GM19397 (cell line): ENCODE measurements around the gene CDC42EP2.

Source experiments
- ATAC-seq: cut with Tn5 transposase; IDR thresholded peaks from one replicate; pipeline ENCODE4 v1.9.1; 2021; ENCODE audit warnings: mild to moderate bottlenecking, moderate library complexity; ENCODE audit not compliant: unreplicated experiment

CDC42EP2 gene

DNA sequence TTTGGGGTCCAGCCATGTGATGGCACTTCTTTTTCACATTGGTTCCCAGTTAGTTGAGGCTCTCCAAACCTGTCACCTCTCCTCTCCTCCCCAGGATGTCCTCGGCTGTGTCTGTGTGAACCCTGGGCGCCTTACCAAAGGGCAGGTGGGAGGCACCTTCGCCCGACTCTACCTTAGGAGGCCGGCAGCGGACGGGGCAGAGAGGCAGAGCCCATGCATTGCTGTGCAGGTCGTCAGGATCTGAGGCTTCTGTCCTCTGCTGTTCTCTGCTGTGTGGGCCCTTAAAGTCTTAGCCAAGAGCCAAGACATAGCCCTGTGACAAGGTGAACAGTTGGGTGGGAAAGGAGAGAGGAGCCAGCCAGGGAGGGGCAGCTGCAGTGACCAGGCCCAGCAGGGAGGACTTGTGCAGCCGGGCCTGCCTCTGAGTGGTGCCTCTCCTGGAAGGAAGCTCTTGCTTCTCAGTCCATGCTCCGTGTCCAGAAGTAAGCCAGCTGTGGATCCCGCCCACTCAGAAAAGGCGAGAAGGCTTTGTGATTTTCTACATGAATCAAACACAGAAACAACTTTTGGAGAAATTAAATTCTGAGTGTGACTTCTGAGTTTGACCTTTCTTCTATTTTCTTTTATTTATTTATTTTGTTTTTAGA lies 17.5 kb upstream of the CDC42EP2 start:
- ATAC-seq = no peak

GRCh38 chr11:65298131-65298535 lies 16.5 kb upstream of the CDC42EP2 start:
- ATAC-seq = no peak

GRCh38 chr11:65298655-65299179 lies 15.9 kb upstream of the CDC42EP2 start:
- ATAC-seq = no peak

DNA sequence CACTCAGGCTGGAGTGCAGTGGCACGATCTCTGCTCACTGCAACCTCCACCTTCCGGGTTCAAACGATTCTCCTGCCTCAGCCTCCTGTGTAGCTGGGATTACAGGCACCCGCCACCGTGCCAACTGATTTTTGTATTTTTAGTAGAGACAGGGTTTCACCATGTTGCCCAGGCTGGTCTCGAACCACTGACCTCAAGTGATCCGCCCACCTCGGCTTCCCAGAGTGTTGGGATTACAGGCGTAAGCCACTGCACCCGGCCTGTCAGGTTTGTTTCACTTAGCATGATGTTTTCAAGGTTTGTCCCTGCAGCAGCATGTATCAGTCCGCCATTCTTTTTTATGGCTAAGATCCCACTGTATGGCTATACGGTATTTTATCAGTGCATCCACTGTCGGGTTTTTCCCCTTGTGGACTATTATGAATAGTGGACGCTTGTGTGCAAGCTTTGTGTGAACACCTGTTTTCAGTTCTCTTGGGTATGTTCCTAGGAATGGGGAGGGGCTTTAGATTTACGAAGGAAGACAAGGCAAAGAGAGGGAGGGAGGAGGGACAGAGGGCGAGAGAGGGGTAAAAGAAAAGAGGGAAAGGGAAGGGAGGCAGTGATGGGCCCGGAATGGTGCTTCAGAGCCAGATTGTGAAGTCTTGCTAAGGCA lies 13.9 kb upstream of the CDC42EP2 start:
- ATAC-seq = no peak

DNA sequence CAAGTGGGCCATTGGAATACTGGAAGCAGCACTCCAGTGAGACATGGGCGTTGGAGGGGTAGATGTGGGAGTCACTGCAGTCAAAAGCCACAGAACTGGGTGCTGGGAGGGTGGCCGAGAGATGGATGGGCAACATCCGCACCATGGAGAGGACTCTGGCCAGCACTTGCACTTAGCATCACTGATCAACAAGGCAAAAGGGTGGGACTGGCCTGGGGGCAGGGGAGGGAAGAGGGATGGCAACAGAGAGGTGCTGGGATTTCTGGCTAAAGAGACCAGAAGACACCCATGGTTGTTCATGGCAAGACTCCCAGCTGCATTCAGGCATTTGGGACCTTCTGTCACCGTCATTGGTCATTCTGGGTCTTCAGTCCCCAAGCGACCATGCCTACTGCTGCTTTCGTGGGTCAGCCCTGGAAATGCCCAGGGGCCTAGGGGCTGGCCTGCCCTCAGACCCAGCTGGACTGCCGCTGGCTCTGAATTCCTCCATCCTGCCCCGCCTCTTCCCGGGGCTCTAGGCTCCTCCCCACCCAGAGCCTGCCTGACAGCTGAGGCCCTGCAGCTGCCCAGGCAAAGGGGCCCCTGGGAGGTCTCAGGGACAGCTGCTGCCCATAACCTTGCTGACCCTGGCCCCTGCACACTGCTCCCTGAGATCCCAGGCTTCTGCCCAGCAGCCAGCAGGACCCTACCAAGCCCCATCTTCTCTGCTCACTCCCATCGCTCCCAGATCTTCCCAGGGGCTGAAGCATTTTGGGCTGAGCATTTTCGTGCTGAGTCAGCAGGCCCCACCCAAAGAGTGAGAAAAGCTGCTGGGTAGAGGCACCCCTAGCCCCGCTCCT lies 13.0 kb upstream of the CDC42EP2 start:
- ATAC-seq = no peak

- no peak for ATAC-seq
Measured at GRCh38 chr11:65303555-65303954, 11.1 kb upstream of the CDC42EP2 start.

GRCh38 chr11:65304110-65304509 lies 10.6 kb upstream of the CDC42EP2 start:
- no peak for ATAC-seq

GRCh38 chr11:65304613-65305012 lies 10.1 kb upstream of the CDC42EP2 start:
- no peak for ATAC-seq

DNA sequence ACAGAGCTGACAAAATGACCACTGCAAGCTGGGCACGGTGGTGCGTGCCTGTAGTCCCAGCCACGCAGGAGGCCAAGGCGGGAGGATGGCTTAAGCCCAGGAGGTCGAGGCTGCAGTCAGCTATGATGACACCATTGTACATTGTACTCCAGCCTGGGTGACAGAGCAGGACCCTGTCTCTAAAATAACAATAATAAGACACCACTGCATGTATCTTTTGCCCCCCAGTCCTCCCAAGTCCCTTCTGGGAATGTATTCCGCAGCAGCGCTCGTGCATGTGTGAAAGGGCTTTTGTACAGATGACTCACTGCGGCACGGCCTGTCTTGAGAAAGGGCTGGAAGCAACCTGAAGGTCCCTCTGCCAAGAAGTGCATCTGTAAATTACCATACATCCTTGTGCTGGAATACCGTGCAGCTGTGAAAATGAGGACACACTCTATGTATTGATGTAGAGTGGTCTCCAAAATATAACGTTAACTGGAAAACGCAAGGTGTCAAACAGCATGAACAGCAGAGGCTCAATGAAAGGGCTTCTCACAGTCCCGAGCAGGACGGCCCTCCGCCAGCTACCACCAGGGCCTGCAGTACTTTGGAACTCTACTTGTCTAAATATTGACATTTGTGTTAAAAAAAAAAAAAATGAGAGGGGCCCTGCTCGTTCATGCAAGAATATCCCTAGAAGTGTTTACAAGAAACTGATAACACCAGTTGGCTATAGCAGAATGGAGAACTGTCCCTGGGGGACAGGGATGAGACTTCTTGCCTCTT lies 9.0 kb upstream of the CDC42EP2 start:
- ATAC-seq = no peak

DNA sequence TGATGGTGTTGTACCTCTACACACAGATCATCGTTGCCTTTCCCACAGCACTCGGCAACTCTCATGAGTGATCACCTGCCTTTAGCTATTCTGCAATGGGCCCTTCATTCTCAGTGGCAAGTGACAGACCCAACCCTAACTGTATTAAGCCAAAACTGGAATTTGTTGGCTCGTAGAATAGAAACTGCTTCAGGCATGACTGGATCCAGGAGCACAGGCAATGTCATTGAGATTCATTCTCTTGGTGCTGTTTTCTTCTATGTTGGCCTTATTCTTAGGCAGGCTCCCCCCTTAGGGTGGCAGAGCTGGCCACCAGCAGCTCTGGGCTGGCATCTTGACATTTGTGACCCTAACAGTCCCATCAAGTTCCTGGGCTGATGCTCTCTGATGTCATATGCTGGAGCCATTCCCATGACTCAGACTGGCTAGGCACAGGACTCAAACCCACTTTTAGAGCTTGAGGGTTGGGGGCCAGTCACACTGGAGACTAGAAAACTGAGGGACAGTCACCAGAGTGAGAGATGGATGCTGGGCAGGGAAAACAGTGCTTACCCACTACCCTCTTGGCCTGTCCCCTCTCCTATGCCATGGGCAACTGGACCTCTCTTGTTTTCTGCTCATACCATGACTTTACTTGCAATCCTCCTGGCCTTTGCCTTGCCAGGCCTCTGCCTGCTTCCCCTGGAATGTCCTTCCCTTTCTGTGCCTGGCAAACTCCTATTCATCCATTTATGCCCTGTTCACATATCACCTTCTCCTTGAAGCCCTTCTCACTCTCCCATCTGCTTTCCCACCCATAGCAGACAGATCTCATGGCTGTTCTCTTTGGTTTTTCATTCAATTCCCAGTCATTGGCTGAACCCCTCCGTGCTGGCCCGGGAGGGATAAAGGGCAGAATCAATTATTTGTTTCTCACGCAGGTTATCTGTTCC lies 7.1 kb upstream of the CDC42EP2 start:
- ATAC-seq = no peak

DNA sequence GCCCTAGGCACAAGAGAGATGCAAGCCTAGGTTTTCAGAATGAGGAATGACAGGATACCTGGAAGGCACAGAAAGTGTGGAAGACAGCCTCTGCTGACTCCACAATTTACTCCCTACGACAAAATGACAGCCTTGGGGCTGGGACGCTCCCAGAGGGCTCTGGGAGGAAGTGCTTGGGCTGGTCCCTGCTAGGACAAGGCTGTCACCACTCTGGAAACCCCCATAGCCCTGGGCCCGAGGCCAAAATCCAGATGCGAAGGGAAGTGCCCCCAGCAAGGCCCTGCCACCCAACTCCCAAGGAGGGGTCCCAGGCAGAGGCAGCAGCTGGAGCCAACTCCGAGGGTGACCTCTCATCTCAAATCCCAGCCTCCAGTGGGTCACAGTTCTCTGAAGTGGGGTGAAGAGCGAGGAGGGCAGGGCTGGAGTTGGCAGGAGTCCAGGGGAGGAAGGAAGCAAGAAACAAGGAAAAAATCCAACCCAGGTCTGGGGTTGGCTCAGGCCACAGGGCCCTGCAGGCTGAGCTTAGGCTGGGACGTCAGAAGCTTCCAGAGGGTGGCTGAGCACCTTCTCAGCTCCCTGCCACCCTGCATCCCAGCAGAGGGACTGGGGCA lies 6.3 kb upstream of the CDC42EP2 start:
- no peak for ATAC-seq

- ATAC-seq = no peak
Measured at GRCh38 chr11:65309006-65309405, 5.7 kb upstream of the CDC42EP2 start.

DNA sequence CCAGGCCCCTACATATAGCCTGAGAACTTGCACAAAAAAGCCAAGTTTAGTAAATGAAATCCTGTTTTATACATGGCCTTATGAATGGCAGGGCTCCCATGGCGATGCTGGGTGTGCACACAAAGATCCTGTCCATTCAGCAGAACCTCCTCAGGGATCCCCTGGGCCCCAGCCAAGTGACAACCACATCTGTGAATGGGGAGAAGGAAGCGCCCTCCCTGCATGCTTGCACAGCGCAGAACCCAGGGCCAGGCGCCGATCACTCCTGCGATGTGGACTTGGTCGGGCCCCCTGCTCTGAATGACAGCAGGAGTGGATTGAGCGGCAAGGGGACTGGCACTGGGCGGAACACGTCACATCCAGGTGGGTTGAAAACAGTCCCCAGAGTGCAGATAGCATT lies 4.5 kb upstream of the CDC42EP2 start:
- no peak for ATAC-seq

DNA sequence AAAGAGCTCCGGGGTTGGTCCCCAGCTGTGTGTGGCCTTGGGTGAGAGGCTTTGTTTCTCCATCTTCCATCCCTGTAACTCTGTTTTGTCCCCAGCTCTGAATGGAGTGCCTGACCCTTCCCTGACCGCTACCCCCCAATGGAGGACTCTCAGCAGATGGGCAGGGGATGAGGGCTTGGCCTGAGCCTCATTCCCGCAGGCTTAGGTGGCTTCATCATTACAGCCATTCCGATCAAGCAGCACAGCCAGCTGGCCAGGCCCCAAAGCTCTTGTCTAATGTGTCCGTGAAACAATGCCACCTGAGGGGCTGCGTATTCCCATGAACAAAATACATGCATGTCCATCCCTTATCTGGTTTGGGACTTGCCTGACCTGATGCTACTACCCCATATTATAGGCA lies 3.9 kb upstream of the CDC42EP2 start:
- no peak for ATAC-seq

DNA sequence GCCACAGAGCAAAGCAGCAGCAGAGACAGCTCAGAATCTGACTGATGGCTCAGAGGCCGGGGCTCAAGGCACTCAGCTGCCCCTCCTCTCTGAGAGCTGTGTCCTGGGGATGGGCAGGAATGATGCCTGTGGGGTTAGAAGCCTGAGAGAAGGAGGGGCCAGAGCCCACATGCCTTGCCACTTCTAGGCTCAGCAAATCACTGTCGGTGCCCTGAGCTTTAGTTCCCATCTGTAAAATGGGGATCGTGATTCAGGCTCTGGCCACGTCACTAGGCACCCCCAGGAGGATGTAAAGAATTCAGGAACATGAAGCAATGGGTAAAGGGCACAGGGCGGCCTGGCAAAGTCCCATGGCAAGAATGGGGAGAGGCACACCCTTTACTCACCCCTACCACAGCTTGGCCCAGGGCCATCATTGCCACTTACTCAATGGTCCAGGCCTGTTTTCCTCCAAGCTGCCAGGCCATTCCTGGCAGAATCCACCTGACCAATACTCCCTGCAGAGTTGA lies 3.4 kb upstream of the CDC42EP2 start:
- no peak for ATAC-seq

GRCh38 chr11:65315204-65315865 lies 669 bp downstream of the CDC42EP2 start:
- peak; percentile 25 for ATAC-seq

DNA sequence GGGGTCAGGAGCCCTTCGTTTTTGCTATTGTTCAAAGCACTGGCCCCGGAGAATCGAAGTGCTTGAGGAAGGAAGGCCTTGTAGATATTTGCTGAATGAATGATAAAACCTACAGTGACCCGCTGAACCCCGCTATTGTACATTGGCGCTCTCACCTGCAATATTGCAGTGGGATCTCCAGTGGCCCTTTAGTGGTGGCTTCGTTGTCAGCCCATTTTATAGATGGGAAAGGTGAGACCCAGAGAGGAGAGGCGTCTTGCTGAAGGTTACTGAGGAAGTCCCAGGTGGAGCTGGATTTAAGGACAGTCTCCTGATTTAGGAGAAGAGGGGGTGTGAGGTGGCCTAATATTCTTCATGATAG lies 1.2 kb downstream of the CDC42EP2 start:
- no peak for ATAC-seq

GRCh38 chr11:65316227-65317024 lies 1.8 kb downstream of the CDC42EP2 start:
- ATAC-seq = no peak
